MCF 10A (cell line): ENCODE results near the gene INTS15. TPM values are rescaled to one million over a fixed set of nuclear protein-coding genes. Genes with fewer than 3 reads are reported as not detected.

Experiments used
- BruUV-seq: library from RNA; stranded (reverse); fragments of 400-500 nt; replicated peaks from 2 replicates; lab custom pipeline; 2021; lab: Mats Ljungman, UMichigan
- CTCF ChIA-PET: fragments of 300-600 bp; sonication (Branson Sonifier 250); formaldehyde crosslinking; extraction: SDS; loops from one replicate; lab custom pipeline; 2021; ENCODE audit warnings: antibody characterized with exemption, inconsistent platforms; lab: Yijun Ruan, JAX
- POLR2A ChIA-PET: fragments of 300-600, 350-650 bp; sonication (Branson Sonifier 250); formaldehyde crosslinking; extraction: SDS; loops from one replicate; lab custom pipeline; 2020; ENCODE audit warnings: antibody characterized with exemption, inconsistent platforms; lab: Yijun Ruan, JAX
- DNase-seq: peaks from one replicate; pipeline ENCODE4 v3.0.0-alpha.2; 2018; ENCODE audit not compliant: unreplicated experiment
- H3K27ac Mint-ChIP-seq: one replicate; pipeline ENCODE4 v1.8.0; 2022; ENCODE audit warnings: mild to moderate bottlenecking, low read depth, mixed read lengths; ENCODE audit not compliant: unreplicated experiment
- H3K27me3 Mint-ChIP-seq: one replicate; pipeline ENCODE4 v1.8.0; 2022; ENCODE audit warnings: mixed read lengths; ENCODE audit not compliant: insufficient read depth, unreplicated experiment
- H3K36me3 Mint-ChIP-seq: one replicate; pipeline ENCODE4 v1.8.0; 2022; ENCODE audit warnings: mild to moderate bottlenecking, moderate library complexity, mixed read lengths; ENCODE audit not compliant: insufficient read depth, unreplicated experiment
- H3K4me1 Mint-ChIP-seq: one replicate; pipeline ENCODE4 v1.8.0; 2022; ENCODE audit warnings: mixed read lengths; ENCODE audit not compliant: insufficient read depth, unreplicated experiment
- H3K4me3 Mint-ChIP-seq: one replicate; pipeline ENCODE4 v1.8.0; 2022; ENCODE audit warnings: mild to moderate bottlenecking, moderate library complexity, mixed read lengths; ENCODE audit not compliant: unreplicated experiment
- H3K9me3 Mint-ChIP-seq: one replicate; pipeline ENCODE4 v1.8.0; 2022; ENCODE audit warnings: mixed read lengths; ENCODE audit not compliant: unreplicated experiment
- intact Hi-C: fragments of 100-400 bp; cut with micrococcal nuclease; formaldehyde crosslinking; loops from 2 replicates; pipeline ENCODE4 v1.14.1; 2022
- total RNA-seq: library from RNA; stranded (reverse); gene quantifications from 2 replicates; pipeline ENCODE4 v1.2.3, GENCODE V29; 2022
- TF ChIP-seq, protein P1 (sequence below): fragments of 200-600 bp; IDR thresholded peaks from one replicate; pipeline ENCODE4 v1.8.0; 2022; ENCODE audit warnings: antibody characterized with exemption, mild to moderate bottlenecking; ENCODE audit not compliant: unreplicated experiment

INTS15 gene
- total RNA-seq, 1 experiment from 2014 or later: 26.5 TPM

DNA sequence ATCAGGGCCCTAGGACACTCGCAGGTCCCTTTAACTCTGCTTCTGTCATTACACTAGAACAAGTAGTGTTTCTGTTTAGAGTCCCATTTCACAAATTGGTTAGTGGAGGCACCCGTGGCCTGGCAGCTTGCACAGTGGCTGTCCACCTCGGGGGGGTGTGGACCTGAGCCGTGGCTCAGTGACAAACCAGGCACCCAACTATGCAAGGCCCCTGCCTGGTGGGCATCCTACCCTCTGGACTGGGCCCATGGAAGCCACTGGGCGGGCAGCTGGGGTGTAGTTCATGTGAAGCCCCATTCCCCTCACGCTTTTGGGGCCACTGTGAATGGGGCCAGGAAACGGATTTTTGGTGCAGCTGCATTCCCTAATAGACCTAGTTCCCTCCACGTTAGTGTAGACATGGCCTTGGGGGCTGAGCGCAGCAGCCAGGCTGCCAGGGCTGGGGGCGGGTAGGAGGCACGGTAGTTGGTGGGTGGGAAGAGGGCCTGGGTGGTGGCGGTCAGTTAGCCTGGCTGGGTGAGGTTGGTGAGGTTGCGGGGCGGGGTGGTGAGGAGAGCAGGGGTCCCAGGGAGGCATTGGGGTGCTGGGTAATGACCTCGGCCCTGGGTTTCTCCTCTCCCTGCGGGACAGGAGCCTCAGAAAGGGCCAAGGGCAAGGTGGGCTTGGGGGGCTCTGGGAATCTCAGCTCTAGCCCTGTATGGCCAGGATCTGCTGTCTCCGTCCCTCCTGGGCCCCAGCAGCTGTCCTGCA, 66.0 kb downstream of the INTS15 start:
- POLR2A ChIA-PET: no interaction called here
- TF ChIP-seq, protein P1, sequence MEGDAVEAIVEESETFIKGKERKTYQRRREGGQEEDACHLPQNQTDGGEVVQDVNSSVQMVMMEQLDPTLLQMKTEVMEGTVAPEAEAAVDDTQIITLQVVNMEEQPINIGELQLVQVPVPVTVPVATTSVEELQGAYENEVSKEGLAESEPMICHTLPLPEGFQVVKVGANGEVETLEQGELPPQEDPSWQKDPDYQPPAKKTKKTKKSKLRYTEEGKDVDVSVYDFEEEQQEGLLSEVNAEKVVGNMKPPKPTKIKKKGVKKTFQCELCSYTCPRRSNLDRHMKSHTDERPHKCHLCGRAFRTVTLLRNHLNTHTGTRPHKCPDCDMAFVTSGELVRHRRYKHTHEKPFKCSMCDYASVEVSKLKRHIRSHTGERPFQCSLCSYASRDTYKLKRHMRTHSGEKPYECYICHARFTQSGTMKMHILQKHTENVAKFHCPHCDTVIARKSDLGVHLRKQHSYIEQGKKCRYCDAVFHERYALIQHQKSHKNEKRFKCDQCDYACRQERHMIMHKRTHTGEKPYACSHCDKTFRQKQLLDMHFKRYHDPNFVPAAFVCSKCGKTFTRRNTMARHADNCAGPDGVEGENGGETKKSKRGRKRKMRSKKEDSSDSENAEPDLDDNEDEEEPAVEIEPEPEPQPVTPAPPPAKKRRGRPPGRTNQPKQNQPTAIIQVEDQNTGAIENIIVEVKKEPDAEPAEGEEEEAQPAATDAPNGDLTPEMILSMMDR: no peak
- intact Hi-C loops: no loop called here
- H3K27ac Mint-ChIP-seq: no peak overlapping the region
- H3K27me3 Mint-ChIP-seq: no peaks in the 10 kb centered on the region
- H3K9me3 Mint-ChIP-seq: no peaks in the 10 kb centered on the region
- H3K4me3 Mint-ChIP-seq: no peak overlapping the region
- CTCF ChIA-PET: interaction anchor here (0.6 kb wide), 1 partner anchor 20 kb away, joined by 3 read pairs; no protein-coding TSS in a partner anchor
- no TSS peak for BruUV-seq
- no peaks in the 10 kb centered on the region for H3K4me1 Mint-ChIP-seq
- DNase-seq: no peak
- H3K36me3 Mint-ChIP-seq: peaks cover 46% of the 10 kb centered on the region

DNA sequence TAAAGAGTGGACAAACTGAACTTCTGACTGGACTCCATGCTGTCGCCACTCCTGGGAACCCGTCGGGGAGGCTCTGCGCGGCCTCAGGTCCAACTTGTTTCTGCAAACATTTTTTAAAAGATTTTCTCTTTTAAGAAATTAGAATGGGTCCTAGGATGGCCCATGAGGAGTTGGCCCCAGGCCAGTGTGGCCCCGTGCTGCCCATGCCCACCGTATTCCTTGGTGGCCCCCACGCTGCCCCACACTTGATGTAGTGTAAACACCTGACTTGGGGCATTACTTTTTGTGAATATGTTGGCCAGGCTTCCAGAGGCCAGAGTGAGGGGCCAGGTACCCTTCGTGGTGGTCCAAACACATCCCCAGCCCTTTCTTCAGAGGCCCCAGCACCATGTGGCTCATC, 66.6 kb downstream of the INTS15 start:
- intact Hi-C loops: no loop called here
- no peak overlapping the region for H3K27ac Mint-ChIP-seq
- ChIA-PET POLR2A (no interaction called here), CTCF (no interaction called here)
- BruUV-seq: no TSS peak
- H3K4me1 Mint-ChIP-seq: no peaks in the 10 kb centered on the region
- no peaks in the 10 kb centered on the region for H3K27me3 Mint-ChIP-seq
- TF ChIP-seq, protein P1: no peak
- no peak for DNase-seq
- peaks cover 40% of the 10 kb centered on the region for H3K36me3 Mint-ChIP-seq
- H3K4me3 Mint-ChIP-seq: no peak overlapping the region
- H3K9me3 Mint-ChIP-seq: peaks cover 6% of the 10 kb centered on the region

Other genes with a start within 250 kb of the INTS15 start
- 25.2 and 25.7 TPM in 2 replicates for gene FAM220A, start 241.1 kb upstream of the INTS15 start, total RNA-seq
- 236 and 278 TPM in 2 replicates for gene RAC1, start 215.5 kb upstream of the INTS15 start, total RNA-seq
- 28.9 and 29.5 TPM in 2 replicates for gene DAGLB, start 142.1 kb upstream of the INTS15 start, total RNA-seq
- 164 and 243 TPM in 2 replicates for gene KDELR2, start 105.9 kb upstream of the INTS15 start, total RNA-seq
- gene GRID2IP, start 38.6 kb upstream of the INTS15 start, total RNA-seq: not detected in 2 replicates
- gene ZDHHC4, start 12.6 kb upstream of the INTS15 start, total RNA-seq: 41.8 and 45.6 TPM in 2 replicates
- not detected in 2 replicates for gene ZNF853, start 25.6 kb downstream of the INTS15 start, total RNA-seq
- 26.1 and 27.1 TPM in 2 replicates for gene ZNF316, start 47.3 kb downstream of the INTS15 start, total RNA-seq
- gene ZNF12, start 116.9 kb downstream of the INTS15 start, total RNA-seq: 22.1 and 22.4 TPM in 2 replicates
- gene RSPH10B2, start 164.1 kb downstream of the INTS15 start, total RNA-seq: not detected in 2 replicates
- 34.9 and 43.7 TPM in 2 replicates for gene CCZ1B, start 236.3 kb downstream of the INTS15 start, total RNA-seq